ENCODE data around the gene HECW1.

GRCh38 chr7:43396187-43396740 lies 283.8 kb downstream of the HECW1 start:
- TF ChIP-seq CTCF (IDR thresholded peaks at IDR 0.05) (no peak), POLR2A (IDR thresholded peaks at IDR 0.05) (no peak)
